KG1 (cell line): Measurements from ENCODE around the gene FBLN7.

Experiments used
- DNase-seq: peaks from one replicate; lab custom pipeline; 2025; lab: John Stamatoyannopoulos, UW

FBLN7 gene

GRCh38 chr2:112157472-112157871 lies 19.3 kb downstream of the FBLN7 start:
- no peak for DNase-seq

GRCh38 chr2:112159454-112159921 lies 21.3 kb downstream of the FBLN7 start:
- DNase-seq: no peak

GRCh38 chr2:112160283-112161250 lies 22.4 kb downstream of the FBLN7 start:
- DNase-seq: no peak

- no peak for DNase-seq
These were observed 23.4 kb downstream of the FBLN7 start for GRCh38 chr2:112161431-112162145.

- no peak for DNase-seq
These were observed 24.2 kb downstream of the FBLN7 start for GRCh38 chr2:112162341-112162740.

- DNase-seq: no peak
These were observed 24.8 kb downstream of the FBLN7 start for GRCh38 chr2:112162956-112163355.

GRCh38 chr2:112163541-112163981 lies 25.4 kb downstream of the FBLN7 start:
- DNase-seq: no peak

GRCh38 chr2:112164876-112165275 lies 26.7 kb downstream of the FBLN7 start:
- no peak for DNase-seq

- no peak for DNase-seq
These were observed 27.1 kb downstream of the FBLN7 start for GRCh38 chr2:112165296-112165695.

GRCh38 chr2:112166806-112167499 lies 28.8 kb downstream of the FBLN7 start:
- no peak for DNase-seq

- DNase-seq: no peak
These were observed 30.4 kb downstream of the FBLN7 start for GRCh38 chr2:112168422-112169124.

- no peak for DNase-seq
These were observed 32.3 kb downstream of the FBLN7 start for GRCh38 chr2:112170495-112170894.

GRCh38 chr2:112173646-112174319 lies 35.6 kb downstream of the FBLN7 start:
- no peak for DNase-seq

- no peak for DNase-seq
These were observed 36.2 kb downstream of the FBLN7 start for GRCh38 chr2:112174383-112174782.

- DNase-seq: no peak
These were observed 37.1 kb downstream of the FBLN7 start for GRCh38 chr2:112175333-112175732.

GRCh38 chr2:112175958-112176573 lies 37.9 kb downstream of the FBLN7 start:
- no peak for DNase-seq

- DNase-seq: no peak
These were observed 43.5 kb downstream of the FBLN7 start for GRCh38 chr2:112181571-112182290.

- no peak for DNase-seq
These were observed 44.4 kb downstream of the FBLN7 start for GRCh38 chr2:112182581-112183034.

- DNase-seq: no peak
These were observed 45.3 kb downstream of the FBLN7 start for GRCh38 chr2:112183327-112184025.
